ENCODE data around the gene GGA1. TPM values are rescaled to one million over a fixed set of nuclear protein-coding genes. Genes with fewer than 3 reads are reported as not detected.

GGA1 gene
- total RNA-seq, 1 donor from 2014 or later = 75.8 TPM

DNA sequence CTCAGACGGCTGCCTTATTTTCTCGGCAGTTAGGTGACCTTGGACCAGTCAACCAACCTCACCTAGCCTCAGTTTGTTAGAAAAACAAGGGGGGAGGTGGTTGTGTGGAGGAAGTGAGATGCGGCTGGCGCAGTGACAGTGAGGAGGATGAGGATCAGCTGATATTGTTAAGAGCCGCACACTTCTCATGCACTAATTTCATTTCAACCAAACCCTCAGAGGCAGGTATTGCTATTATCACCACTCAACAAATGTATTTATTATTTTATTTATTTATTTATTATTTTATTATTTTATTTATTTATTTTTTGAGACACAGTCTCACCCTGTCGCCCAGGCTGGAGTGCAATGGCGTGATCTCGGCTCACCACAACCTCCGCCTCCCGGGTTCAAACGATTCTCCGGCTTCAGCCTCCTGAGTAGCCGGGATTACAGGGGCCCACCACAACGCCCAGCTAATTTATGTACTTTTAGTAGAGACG lies 68.9 kb downstream of the GGA1 start:
- H3K9me3 Mint-ChIP-seq = no peaks in the 10 kb centered on the region
- H3K27ac Mint-ChIP-seq = peak overlapping the region; percentile 97
- peaks cover 9% of the 10 kb centered on the region for H3K36me3 Mint-ChIP-seq (ENCODE audit: low read depth)
- H3K27me3 Mint-ChIP-seq = no peaks in the 10 kb centered on the region
- peaks cover 50% of the 10 kb centered on the region for H3K4me1 Mint-ChIP-seq
- H3K4me3 Mint-ChIP-seq = peak overlapping the region; percentile 92
- intact Hi-C loops (cut with micrococcal nuclease) = loop anchor here (1.0 to 5.0 kb wide), 6 partner anchors 9 to 435 kb away; partner anchors contain the start of genes GCAT, GGA1 and NOL12
- DNase-seq = no peak

- peaks cover 43% of the 10 kb centered on the region for H3K4me1 Mint-ChIP-seq
- H3K27me3 Mint-ChIP-seq = no peaks in the 10 kb centered on the region
- no peak for DNase-seq
- no peak overlapping the region for H3K4me3 Mint-ChIP-seq
- H3K9me3 Mint-ChIP-seq = no peaks in the 10 kb centered on the region
- intact Hi-C loops (cut with micrococcal nuclease) = loop anchor here (5.0 kb wide), 2 partner anchors 129 to 141 kb away; partner anchors contain the start of gene GCAT
- no peak overlapping the region for H3K27ac Mint-ChIP-seq
- H3K36me3 Mint-ChIP-seq (ENCODE audit: low read depth) = peaks cover 9% of the 10 kb centered on the region
Measured at GRCh38 chr22:37678372-37678771, 69.7 kb downstream of the GGA1 start.

GRCh38 chr22:37679670-37680069 lies 71.0 kb downstream of the GGA1 start:
- peak overlapping the region; percentile 39 for H3K27ac Mint-ChIP-seq
- H3K4me1 Mint-ChIP-seq = peaks cover 35% of the 10 kb centered on the region
- H3K27me3 Mint-ChIP-seq = no peaks in the 10 kb centered on the region
- DNase-seq = no peak
- peaks cover 9% of the 10 kb centered on the region for H3K36me3 Mint-ChIP-seq (ENCODE audit: low read depth)
- H3K9me3 Mint-ChIP-seq = no peaks in the 10 kb centered on the region
- intact Hi-C loops (cut with micrococcal nuclease) = loop anchor here (5.0 kb wide), 2 partner anchors 128 to 142 kb away; partner anchors contain the start of gene GCAT
- peak overlapping the region; percentile 34 for H3K4me3 Mint-ChIP-seq

DNA sequence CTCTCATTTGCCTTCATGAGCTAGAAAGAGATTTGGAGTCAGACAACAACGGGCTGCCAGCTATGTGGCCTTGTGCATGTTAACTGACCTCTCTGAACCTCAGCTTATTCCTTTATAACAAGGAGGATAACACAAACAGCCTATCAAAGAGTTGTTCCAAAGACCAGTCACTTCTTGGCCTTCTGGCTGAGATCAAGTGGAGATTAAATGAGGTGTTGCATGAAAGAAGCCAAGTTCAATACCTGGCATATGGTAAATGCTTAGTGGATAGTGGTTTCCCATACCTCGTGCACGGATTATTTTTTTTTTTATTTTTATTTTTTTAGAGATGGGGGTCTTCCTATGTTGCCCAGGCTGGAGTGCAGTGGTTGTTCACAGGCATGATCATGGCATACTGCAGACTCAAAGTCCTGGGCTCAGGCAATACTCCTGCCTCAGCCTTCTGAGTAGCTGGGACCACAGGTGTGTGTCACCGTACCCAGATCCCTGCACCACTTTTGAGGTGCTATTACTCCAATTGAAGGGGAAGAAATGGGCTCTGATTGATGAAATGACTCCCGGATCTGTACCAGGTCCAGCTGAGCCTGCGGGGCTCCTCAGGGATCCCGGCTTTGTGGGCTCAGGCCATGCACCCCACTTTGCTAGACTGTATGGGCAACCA lies 71.7 kb downstream of the GGA1 start:
- H3K4me3 Mint-ChIP-seq = no peak overlapping the region
- no peaks in the 10 kb centered on the region for H3K27me3 Mint-ChIP-seq
- intact Hi-C loops (cut with micrococcal nuclease) = no loop called here
- no peak for DNase-seq
- peaks cover 9% of the 10 kb centered on the region for H3K36me3 Mint-ChIP-seq (ENCODE audit: low read depth)
- peaks cover 30% of the 10 kb centered on the region for H3K4me1 Mint-ChIP-seq
- H3K27ac Mint-ChIP-seq = peak overlapping the region; percentile 61
- H3K9me3 Mint-ChIP-seq = no peaks in the 10 kb centered on the region

- intact Hi-C loops (cut with micrococcal nuclease) = loop anchor here (1.0 kb wide), 2 partner anchors 38 to 58 kb away; no protein-coding TSS in a partner anchor
- H3K27ac Mint-ChIP-seq = peak overlapping the region; percentile 50
Measured at GRCh38 chr22:37681001-37681424, 72.4 kb downstream of the GGA1 start.

GRCh38 chr22:37681556-37682049 lies 73.0 kb downstream of the GGA1 start:
- intact Hi-C loops (cut with micrococcal nuclease) = loop anchor here (1.0 kb wide), 2 partner anchors 38 to 58 kb away; no protein-coding TSS in a partner anchor
- H3K9me3 Mint-ChIP-seq = no peaks in the 10 kb centered on the region
- H3K4me1 Mint-ChIP-seq = peaks cover 25% of the 10 kb centered on the region
- H3K4me3 Mint-ChIP-seq = no peak overlapping the region
- H3K27me3 Mint-ChIP-seq = no peaks in the 10 kb centered on the region
- peak; percentile 92 for DNase-seq
- H3K36me3 Mint-ChIP-seq (ENCODE audit: low read depth) = peaks cover 9% of the 10 kb centered on the region
- no peak overlapping the region for H3K27ac Mint-ChIP-seq

More at GRCh38 chr22:37681001-37681424, 72.4 kb downstream of the GGA1 start:
- Mint-ChIP-seq H3K4me1 (peaks cover 26% of the 10 kb centered on the region), H3K27me3 (no peaks in the 10 kb centered on the region), H3K36me3 (ENCODE audit: low read depth) (peaks cover 9% of the 10 kb centered on the region), H3K4me3 (no peak overlapping the region), H3K9me3 (no peaks in the 10 kb centered on the region)
- DNase-seq = no peak

Other genes starting within 250 kb of the GGA1 start
- gene ELFN2, start 181.4 kb upstream of the GGA1 start, total RNA-seq = 0.07 and 0.09 TPM in 2 replicates
- 207 and 231 TPM in 2 replicates for gene MFNG, start 122.5 kb upstream of the GGA1 start, total RNA-seq
- gene CARD10, start 89.4 kb upstream of the GGA1 start, total RNA-seq = not detected in 2 replicates
- 1.0 and 1.2 TPM in 2 replicates for gene CDC42EP1, start 48.4 kb upstream of the GGA1 start, total RNA-seq
- not detected in 2 replicates for gene LGALS2, start 28.7 kb upstream of the GGA1 start, total RNA-seq
- gene SH3BP1, start 30.8 kb downstream of the GGA1 start, total RNA-seq = 110 and 115 TPM in 2 replicates
- 49.3 and 51.2 TPM in 2 replicates for gene PDXP, start 49.9 kb downstream of the GGA1 start, total RNA-seq
- gene LGALS1, start 66.8 kb downstream of the GGA1 start, total RNA-seq = 361 and 362 TPM in 2 replicates
- 67.9 and 70.3 TPM in 2 replicates for gene NOL12, start 77.5 kb downstream of the GGA1 start, total RNA-seq
- gene TRIOBP, start 88.2 kb downstream of the GGA1 start, total RNA-seq = 33.3 and 34.8 TPM in 2 replicates
- gene GCAT, start 199.1 kb downstream of the GGA1 start, total RNA-seq = 27.7 and 28.9 TPM in 2 replicates
- not detected in 2 replicates for gene GALR3, start 214.5 kb downstream of the GGA1 start, total RNA-seq
- 27.2 and 29.9 TPM in 2 replicates for gene ANKRD54, start 235.5 kb downstream of the GGA1 start, total RNA-seq
- gene EIF3L, start 240.6 kb downstream of the GGA1 start, total RNA-seq = 460 and 480 TPM in 2 replicates